Measurements from ENCODE around the gene TRAFD1.

Gene TRAFD1

GRCh38 chr12:112175361-112176155 is 50.2 kb downstream of the TRAFD1 start:
- no peak for DNase-seq (ENCODE audit: low read depth in 2 of 2)

GRCh38 chr12:112176321-112177010 is 51.1 kb downstream of the TRAFD1 start:
- DNase-seq (ENCODE audit: low read depth in 2 of 2): no peak

GRCh38 chr12:112178796-112179195 is 53.4 kb downstream of the TRAFD1 start:
- no peak for DNase-seq (ENCODE audit: low read depth in 2 of 2)

GRCh38 chr12:112179341-112179740 is 54.0 kb downstream of the TRAFD1 start:
- no peak for DNase-seq (ENCODE audit: low read depth in 2 of 2)

GRCh38 chr12:112179916-112180315 is 54.6 kb downstream of the TRAFD1 start:
- DNase-seq (ENCODE audit: low read depth in 2 of 2): no peak

- no peak for DNase-seq (ENCODE audit: low read depth in 2 of 2)
Observed at GRCh38 chr12:112180422-112180821, 55.1 kb downstream of the TRAFD1 start.

GRCh38 chr12:112182499-112182898 is 57.1 kb downstream of the TRAFD1 start:
- DNase-seq (ENCODE audit: low read depth in 2 of 2): no peak

- no peak for DNase-seq (ENCODE audit: low read depth in 2 of 2)
Observed at GRCh38 chr12:112183141-112184021, 58.0 kb downstream of the TRAFD1 start.

GRCh38 chr12:112184056-112184887 is 58.9 kb downstream of the TRAFD1 start:
- no peak for DNase-seq (ENCODE audit: low read depth in 2 of 2)

- no peak for DNase-seq (ENCODE audit: low read depth in 2 of 2)
Observed at GRCh38 chr12:112185093-112185923, 59.9 kb downstream of the TRAFD1 start.

GRCh38 chr12:112188130-112188830 is 62.9 kb downstream of the TRAFD1 start:
- no peak for DNase-seq (ENCODE audit: low read depth in 2 of 2)

- no peak for DNase-seq (ENCODE audit: low read depth in 2 of 2)
Observed at GRCh38 chr12:112190231-112191025, 65.1 kb downstream of the TRAFD1 start.

GRCh38 chr12:112191201-112191600 is 65.8 kb downstream of the TRAFD1 start:
- DNase-seq (ENCODE audit: low read depth in 2 of 2): no peak

- DNase-seq (ENCODE audit: low read depth in 2 of 2): no peak
Observed at GRCh38 chr12:112191840-112192321, 66.5 kb downstream of the TRAFD1 start.

GRCh38 chr12:112192475-112192874 is 67.1 kb downstream of the TRAFD1 start:
- no peak for DNase-seq (ENCODE audit: low read depth in 2 of 2)

- DNase-seq (ENCODE audit: low read depth in 2 of 2): no peak
Observed at GRCh38 chr12:112194601-112195247, 69.4 kb downstream of the TRAFD1 start.

GRCh38 chr12:112196196-112196875 is 71.0 kb downstream of the TRAFD1 start:
- no peak for DNase-seq (ENCODE audit: low read depth in 2 of 2)
